Measurements from ENCODE around the gene ELF3. TPM values are rescaled to one million over a fixed set of nuclear protein-coding genes. Genes with fewer than 3 reads are reported as not detected.

Gene ELF3
- total and polyA plus RNA-seq, 2 of the 13 experiments (the other 11 are each of a cell fraction or from before 2014, with no cell fraction given), result 11.5 to 55.1 TPM

DNA sequence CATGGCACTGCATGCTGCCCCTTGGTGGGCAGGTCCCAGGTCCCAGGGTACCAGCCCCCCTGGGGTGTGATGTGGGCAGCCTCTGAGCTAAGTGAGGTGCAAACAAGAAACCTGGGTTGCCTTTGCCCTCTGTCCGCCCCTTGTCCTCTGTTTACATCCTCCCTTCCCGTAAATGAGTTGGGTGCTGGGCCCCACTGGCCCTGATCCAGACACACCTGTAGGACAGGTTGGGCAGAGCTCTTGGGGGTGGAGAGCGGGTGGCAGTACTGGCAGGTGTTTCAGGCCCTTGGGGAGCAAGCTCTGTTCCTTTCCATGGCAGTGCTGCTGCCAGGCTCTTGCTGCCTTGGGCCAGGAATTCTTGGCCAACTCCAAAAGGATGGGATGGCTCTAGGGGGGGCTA, 35.8 kb downstream of the ELF3 start (continued):
- TF ChIP-seq MXI1 (IDR thresholded peaks at IDR 0.05; ENCODE audit: borderline replicate concordance, low read depth, low read length), result no peak
- TF ChIP-seq, protein P1, sequence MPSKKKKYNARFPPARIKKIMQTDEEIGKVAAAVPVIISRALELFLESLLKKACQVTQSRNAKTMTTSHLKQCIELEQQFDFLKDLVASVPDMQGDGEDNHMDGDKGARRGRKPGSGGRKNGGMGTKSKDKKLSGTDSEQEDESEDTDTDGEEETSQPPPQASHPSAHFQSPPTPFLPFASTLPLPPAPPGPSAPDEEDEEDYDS (CRISPR knock-in tag; IDR thresholded peaks at IDR 0.05), result 0 out of 2 replicates have a peak, but pooled peaks have one; percentile 17
- TF ChIP-seq, protein P2, sequence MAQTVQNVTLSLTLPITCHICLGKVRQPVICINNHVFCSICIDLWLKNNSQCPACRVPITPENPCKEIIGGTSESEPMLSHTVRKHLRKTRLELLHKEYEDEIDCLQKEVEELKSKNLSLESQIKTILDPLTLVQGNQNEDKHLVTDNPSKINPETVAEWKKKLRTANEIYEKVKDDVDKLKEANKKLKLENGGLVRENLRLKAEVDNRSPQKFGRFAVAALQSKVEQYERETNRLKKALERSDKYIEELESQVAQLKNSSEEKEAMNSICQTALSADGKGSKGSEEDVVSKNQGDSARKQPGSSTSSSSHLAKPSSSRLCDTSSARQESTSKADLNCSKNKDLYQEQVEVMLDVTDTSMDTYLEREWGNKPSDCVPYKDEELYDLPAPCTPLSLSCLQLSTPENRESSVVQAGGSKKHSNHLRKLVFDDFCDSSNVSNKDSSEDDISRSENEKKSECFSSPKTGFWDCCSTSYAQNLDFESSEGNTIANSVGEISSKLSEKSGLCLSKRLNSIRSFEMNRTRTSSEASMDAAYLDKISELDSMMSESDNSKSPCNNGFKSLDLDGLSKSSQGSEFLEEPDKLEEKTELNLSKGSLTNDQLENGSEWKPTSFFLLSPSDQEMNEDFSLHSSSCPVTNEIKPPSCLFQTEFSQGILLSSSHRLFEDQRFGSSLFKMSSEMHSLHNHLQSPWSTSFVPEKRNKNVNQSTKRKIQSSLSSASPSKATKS (CRISPR knock-in tag; IDR thresholded peaks at IDR 0.05), result no peak
- TF ChIP-seq ZMAT3 (CRISPR knock-in tag; conservative IDR thresholded peaks at IDR 0.05), result no peak
- TF ChIP-seq, protein P3, sequence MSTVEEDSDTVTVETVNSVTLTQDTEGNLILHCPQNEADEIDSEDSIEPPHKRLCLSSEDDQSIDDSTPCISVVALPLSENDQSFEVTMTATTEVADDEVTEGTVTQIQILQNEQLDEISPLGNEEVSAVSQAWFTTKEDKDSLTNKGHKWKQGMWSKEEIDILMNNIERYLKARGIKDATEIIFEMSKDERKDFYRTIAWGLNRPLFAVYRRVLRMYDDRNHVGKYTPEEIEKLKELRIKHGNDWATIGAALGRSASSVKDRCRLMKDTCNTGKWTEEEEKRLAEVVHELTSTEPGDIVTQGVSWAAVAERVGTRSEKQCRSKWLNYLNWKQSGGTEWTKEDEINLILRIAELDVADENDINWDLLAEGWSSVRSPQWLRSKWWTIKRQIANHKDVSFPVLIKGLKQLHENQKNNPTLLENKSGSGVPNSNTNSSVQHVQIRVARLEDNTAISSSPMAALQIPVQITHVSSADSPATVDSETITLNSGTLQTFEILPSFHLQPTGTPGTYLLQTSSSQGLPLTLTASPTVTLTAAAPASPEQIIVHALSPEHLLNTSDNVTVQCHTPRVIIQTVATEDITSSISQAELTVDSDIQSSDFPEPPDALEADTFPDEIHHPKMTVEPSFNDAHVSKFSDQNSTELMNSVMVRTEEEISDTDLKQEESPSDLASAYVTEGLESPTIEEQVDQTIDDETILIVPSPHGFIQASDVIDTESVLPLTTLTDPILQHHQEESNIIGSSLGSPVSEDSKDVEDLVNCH (CRISPR knock-in tag; IDR thresholded peaks at IDR 0.05), result no peak
- TF ChIP-seq, protein P4, sequence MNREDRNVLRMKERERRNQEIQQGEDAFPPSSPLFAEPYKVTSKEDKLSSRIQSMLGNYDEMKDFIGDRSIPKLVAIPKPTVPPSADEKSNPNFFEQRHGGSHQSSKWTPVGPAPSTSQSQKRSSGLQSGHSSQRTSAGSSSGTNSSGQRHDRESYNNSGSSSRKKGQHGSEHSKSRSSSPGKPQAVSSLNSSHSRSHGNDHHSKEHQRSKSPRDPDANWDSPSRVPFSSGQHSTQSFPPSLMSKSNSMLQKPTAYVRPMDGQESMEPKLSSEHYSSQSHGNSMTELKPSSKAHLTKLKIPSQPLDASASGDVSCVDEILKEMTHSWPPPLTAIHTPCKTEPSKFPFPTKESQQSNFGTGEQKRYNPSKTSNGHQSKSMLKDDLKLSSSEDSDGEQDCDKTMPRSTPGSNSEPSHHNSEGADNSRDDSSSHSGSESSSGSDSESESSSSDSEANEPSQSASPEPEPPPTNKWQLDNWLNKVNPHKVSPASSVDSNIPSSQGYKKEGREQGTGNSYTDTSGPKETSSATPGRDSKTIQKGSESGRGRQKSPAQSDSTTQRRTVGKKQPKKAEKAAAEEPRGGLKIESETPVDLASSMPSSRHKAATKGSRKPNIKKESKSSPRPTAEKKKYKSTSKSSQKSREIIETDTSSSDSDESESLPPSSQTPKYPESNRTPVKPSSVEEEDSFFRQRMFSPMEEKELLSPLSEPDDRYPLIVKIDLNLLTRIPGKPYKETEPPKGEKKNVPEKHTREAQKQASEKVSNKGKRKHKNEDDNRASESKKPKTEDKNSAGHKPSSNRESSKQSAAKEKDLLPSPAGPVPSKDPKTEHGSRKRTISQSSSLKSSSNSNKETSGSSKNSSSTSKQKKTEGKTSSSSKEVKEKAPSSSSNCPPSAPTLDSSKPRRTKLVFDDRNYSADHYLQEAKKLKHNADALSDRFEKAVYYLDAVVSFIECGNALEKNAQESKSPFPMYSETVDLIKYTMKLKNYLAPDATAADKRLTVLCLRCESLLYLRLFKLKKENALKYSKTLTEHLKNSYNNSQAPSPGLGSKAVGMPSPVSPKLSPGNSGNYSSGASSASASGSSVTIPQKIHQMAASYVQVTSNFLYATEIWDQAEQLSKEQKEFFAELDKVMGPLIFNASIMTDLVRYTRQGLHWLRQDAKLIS (CRISPR knock-in tag; IDR thresholded peaks at IDR 0.05), result no peak
- no peak for TF ChIP-seq TOPORS (CRISPR knock-in tag; IDR thresholded peaks at IDR 0.05)
- peak; percentile 50; the same call in 1 of the 2 replicates for TF ChIP-seq ZSCAN9 (CRISPR knock-in tag; IDR thresholded peaks at IDR 0.05; ENCODE audit: borderline replicate concordance)
- no peak for TF ChIP-seq NKX3-1 (CRISPR knock-in tag; IDR thresholded peaks at IDR 0.05)
- no peak for TF ChIP-seq FOXJ3 (CRISPR knock-in tag; IDR thresholded peaks at IDR 0.05; ENCODE audit: borderline replicate concordance)
- TF ChIP-seq, protein P5, sequence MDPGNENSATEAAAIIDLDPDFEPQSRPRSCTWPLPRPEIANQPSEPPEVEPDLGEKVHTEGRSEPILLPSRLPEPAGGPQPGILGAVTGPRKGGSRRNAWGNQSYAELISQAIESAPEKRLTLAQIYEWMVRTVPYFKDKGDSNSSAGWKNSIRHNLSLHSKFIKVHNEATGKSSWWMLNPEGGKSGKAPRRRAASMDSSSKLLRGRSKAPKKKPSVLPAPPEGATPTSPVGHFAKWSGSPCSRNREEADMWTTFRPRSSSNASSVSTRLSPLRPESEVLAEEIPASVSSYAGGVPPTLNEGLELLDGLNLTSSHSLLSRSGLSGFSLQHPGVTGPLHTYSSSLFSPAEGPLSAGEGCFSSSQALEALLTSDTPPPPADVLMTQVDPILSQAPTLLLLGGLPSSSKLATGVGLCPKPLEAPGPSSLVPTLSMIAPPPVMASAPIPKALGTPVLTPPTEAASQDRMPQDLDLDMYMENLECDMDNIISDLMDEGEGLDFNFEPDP (CRISPR knock-in tag; conservative IDR thresholded peaks at IDR 0.05), result no peak
- no peak for TF ChIP-seq SOX6 (IDR thresholded peaks at IDR 0.05)
- TF ChIP-seq SOX6 (CRISPR knock-in tag; IDR thresholded peaks at IDR 0.05), result peak; percentile 61; the same call in 1 of the 2 replicates
- TF ChIP-seq ZNF24 (IDR thresholded peaks at IDR 0.05), result no peak
- TF ChIP-seq MED13 (CRISPR knock-in tag; IDR thresholded peaks at IDR 0.05), result no peak
- TF ChIP-seq ZKSCAN5 (CRISPR knock-in tag; IDR thresholded peaks at IDR 0.05), result no peak
- TF ChIP-seq PHB2 (IDR thresholded peaks at IDR 0.05; ENCODE audit: partially characterized antibody), result no peak
- no peak for TF ChIP-seq ZNF747 (CRISPR knock-in tag; IDR thresholded peaks at IDR 0.05; ENCODE audit: borderline replicate concordance)
- TF ChIP-seq FOXO1 (CRISPR knock-in tag; IDR thresholded peaks at IDR 0.05), result peak; percentile 94
- peak; percentile 54; the same call in 1 of the 2 replicates for TF ChIP-seq SMAD3 (CRISPR knock-in tag; IDR thresholded peaks at IDR 0.05)
- TF ChIP-seq HDAC2 (CRISPR knock-in tag; IDR thresholded peaks at IDR 0.05), result 0 out of 2 replicates have a peak, but pooled peaks have one; percentile 24
- TF ChIP-seq, protein P6, sequence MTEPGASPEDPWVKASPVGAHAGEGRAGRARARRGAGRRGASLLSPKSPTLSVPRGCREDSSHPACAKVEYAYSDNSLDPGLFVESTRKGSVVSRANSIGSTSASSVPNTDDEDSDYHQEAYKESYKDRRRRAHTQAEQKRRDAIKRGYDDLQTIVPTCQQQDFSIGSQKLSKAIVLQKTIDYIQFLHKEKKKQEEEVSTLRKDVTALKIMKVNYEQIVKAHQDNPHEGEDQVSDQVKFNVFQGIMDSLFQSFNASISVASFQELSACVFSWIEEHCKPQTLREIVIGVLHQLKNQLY (CRISPR knock-in tag; IDR thresholded peaks at IDR 0.05), result 0 out of 2 replicates have a peak, but pooled peaks have one; percentile 37
